Embryonic facial prominence (tissue), 1 donor: ENCODE measurements around the gene GLRX.
"Not testable (repeated sequence)": the region's sequence is repeated elsewhere in the genome, so short reads cannot be mapped to it uniquely, and the experiment has no call there.

Source experiments
- DNase-seq: peaks from one replicate; pipeline ENCODE4 v3.0.0-alpha.2; 2016; ENCODE audit errors: extremely low spot score

Gene GLRX

GRCh38 chr5:95852567-95852966, 30.0 kb upstream of the GLRX start:
- no peak for DNase-seq

DNA sequence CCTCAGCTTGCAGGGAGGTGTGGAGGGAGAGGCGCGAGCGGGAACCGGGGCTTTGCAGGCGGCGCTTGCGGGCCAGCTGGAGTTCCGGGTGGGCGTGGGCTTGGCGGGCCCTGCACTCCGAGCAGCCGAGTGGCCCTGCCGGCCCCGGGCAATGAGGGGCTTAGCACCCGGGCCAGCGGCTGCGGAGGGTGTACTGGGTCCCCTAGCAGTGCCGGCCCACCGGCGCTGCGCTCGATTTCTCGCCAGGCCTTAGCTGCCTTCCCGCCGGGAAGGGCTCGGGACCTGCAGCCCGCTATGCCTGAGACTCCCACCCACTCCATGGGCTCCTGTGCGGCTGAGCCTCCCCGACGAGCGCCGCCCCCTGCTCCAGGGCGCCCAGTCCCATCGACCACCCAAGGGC, 28.6 kb upstream of the GLRX start:
- not testable (repeated sequence) for DNase-seq

DNA sequence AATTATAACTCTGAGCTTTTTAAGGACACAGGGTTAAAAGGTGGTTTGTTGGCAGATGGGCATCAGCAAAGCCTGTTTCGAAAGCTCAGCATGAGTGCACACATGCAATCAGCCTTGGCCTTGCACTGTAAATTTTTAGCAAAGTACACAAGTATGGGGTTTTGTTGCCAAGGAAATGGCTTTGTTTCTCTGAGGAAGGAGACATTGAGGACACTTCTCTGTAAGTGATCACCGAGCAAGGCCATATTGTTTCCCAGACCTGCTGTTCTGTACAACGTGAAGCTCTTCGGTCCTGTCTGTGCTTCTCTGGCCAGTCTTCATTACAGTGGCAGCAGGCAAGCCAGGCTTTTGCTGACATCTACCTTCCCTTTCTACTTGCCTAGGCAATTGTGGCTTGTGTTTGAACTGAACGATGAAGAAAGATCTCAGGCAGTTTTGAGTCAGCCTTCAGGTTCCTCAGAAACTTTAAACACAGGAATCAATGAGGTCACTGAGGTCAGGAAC, 27.9 kb upstream of the GLRX start:
- no peak for DNase-seq

DNA sequence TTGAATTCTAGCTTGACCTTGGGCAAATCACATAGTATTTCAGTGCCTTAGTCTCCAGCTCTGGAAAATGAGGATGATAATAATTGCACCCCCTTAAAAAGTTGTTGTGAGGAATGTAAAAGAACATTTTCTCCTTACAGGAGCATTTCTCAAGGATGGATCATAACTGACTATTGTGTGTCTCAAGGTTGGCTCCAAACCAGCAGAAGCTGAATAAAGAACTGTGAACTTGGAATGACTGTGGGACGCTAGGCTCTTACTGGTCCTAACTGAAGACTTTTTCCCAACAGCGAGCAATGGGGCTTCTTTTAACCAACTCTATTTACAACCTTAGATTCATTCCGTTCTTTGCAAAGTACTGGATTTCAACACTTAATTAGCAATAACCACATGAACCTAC, 26.2 kb upstream of the GLRX start:
- DNase-seq: no peak

- DNase-seq: no peak
Measured at GRCh38 chr5:95847261-95847592, 24.7 kb upstream of the GLRX start.

DNA sequence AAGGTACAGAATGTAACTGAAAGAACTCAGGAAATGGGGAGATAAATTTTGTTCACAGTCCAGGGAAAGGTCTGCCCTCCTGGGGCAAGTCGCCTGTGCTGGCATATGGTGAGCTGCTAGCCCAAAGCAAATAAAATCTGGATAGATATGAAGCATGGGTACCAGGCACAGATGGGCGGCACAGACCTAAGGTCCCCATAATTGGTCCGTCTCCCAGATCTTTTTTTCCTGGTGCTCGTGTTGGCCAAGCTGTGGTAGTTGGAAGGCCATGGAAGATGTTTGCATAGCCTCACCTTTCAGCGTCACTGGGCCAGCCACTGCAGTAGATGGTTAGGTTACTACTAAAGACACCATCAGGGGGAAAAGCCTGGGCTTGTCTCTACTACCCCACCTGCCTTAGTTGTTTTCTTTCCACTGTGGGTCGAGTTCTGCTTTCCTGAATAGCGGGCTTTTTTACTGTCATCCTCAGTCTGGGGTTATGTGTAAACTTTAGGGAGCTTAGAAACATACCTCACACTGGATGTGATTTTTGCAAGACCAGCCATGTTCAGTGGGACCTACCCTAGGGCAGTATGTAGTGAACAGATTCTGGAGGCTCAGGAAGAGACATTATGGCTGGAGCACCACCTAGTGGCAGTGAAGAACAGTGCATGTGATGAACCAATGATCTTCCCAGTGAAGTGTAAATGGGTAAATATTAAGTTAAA, 24.2 kb upstream of the GLRX start:
- peak; percentile 65 for DNase-seq

DNA sequence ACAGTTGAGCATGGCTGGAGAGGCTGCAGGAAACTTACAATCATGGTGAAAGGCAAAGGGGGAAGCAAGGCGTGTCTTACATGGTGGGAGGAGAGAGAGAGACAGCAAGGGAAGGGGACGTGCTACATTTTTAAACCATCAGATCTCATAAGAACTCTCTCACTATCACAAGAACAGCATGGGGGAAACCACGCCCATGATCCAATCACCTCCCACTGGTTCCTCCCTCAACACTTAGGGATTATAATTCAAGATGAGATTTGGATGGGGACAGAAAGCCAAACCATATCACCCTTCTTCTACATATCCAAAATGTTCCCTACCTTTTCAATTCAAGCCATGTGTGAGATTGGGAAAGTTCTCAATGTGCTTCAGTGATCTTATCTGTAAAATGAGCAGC, 22.9 kb upstream of the GLRX start:
- no peak for DNase-seq

GRCh38 chr5:95843733-95844223, 21.3 kb upstream of the GLRX start:
- no peak for DNase-seq

- DNase-seq: no peak
Measured at GRCh38 chr5:95842854-95843544, 20.5 kb upstream of the GLRX start.

GRCh38 chr5:95841914-95842812, 19.6 kb upstream of the GLRX start:
- no peak for DNase-seq

DNA sequence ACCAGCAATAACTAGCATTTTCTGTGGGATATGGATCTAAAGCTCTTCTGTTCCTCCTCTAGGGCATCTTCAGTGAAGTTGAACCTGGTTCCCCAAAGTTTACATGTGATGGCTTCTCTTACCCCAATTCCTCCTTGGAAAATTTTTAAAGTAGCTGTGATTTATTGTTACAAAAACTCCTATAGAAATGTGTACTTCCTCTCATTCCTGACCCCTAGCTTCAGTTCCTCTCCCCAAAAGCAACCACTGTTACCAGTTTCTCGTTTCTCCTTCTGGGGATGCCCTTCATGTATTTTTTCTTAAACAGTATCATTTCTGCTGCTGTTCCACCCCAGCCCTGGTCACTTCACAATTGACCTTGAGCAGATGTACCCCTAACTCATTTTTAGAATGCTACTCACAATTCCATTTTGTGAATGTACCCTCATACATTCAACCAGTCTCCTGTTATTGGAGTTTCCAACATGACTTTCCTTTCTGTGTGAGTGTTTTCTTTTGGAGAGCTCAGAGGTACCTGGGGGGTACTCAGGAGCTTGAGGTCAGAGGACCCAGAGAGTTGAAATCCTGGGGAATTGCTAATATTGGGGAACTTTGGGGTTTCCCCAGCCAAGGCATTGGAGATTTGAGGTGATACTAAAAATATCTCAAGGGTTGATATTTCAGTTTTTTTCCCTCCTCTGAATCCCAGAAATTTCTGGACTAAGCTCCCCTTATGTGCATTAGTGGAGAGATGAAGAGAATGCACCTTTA, 18.6 kb upstream of the GLRX start:
- DNase-seq: no peak

DNA sequence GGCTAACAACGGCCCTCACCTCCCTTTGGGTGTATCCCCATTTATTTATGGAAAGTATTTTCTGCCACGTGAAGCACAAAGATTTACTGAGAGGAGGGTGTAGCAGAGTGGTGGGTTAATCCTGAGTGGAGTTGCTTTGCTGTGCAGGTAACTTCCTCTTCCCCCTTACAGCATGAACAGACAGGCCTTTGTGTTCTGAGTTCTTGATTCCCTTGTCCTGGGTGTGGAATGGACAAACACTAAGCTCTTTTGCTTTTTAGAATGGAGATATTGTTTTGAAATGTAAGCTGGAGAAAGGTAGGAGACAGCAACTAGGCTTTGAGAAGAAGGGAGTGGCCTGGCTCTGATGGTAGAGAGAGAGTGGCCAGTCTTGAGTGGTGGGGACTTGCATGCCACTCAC, 17.1 kb upstream of the GLRX start:
- DNase-seq: no peak

DNA sequence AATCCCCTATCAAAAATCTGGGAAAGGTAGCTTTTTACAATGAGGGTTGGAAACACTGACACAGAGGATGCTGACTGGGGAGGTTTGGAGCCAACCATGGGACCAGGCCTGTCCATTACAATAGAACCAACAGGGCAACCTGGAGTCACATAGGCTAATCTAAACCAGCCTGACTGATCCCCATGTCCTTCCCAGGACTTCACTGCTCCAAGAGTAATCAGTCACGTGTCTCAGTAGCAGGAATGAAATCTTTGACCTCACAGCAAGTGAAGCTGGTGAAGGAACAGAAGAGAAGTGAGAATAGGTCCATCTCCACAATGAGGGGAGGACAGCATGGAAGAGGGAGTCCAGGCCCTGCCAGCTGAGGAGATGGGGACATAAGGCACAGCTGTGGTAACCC, 16.0 kb upstream of the GLRX start:
- no peak for DNase-seq

DNA sequence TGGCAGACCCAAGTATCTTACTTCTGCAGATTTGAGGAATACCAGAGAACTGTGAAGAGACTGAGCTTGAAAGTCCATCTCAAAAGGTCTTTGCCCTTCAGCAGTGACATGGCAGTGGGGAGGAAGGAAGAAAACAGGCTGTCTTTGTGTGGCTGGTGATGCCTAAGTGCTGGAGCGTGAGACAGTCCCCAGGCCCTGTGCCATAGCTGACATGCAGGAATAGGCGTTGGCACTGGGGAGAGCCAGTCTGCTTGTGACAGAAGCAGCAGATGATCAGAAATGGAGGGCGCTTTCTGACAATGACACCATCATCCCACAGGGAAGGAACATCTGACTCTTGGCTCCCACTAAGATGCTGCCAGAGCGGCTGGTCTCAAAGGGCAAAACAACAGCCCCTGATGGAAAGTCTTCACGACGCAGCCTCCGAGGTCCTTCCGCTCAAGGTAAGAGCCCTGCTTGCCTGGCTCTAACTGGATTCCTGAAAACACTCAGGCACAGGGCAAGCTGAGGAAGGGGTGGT, 15.5 kb upstream of the GLRX start:
- DNase-seq: no peak

GRCh38 chr5:95837492-95837891, 15.0 kb upstream of the GLRX start:
- DNase-seq: no peak

GRCh38 chr5:95836971-95837370, 14.4 kb upstream of the GLRX start:
- not testable (repeated sequence) for DNase-seq

DNA sequence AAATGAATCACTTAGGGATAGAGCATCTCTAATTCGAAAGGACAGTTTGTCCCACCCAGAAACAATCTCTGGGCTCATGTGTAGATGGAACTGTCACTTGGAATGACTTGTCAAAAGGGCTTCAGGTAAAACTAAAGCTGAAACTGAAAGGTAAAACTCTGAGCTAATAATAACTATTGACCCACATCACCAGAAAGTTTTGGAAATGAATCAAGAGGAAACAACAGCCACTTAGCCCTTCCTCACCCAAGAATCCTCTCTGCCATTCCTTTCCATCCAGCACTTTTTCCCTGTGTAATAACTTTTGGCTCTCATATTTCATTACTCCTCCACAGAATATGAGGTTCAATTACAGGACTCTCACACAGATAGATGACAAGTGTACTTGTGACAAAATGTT, 14.0 kb upstream of the GLRX start:
- no peak for DNase-seq

- no peak for DNase-seq
Measured at GRCh38 chr5:95835682-95836385, 13.3 kb upstream of the GLRX start.

GRCh38 chr5:95832664-95833063, 10.1 kb upstream of the GLRX start:
- DNase-seq: no peak

GRCh38 chr5:95830226-95830625, 7.7 kb upstream of the GLRX start:
- no peak for DNase-seq

DNA sequence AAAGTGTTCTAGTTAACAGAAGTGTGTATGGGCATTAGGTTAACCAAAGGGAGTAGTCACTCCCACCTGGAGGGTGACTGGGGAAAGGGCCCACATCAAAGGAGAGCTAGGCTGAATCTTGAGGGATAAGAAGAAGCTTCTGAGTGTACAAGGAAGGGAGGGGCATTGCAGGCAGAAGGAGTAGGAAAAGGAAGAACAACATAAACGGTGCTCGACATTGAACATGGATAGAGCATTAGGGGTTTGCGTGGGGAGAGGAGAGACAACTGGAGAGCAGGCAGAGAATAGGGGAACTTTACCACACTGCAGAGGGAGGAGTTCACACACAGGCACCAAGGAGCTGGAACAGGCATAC, 5.3 kb upstream of the GLRX start:
- no peak for DNase-seq
